Peyer's patch (tissue), 4 donors: ENCODE data around the gene PRG3.

ENCODE experiments used
- POLR2A ChIP-seq, 2 donors: fragments of 450-650 bp; IDR thresholded peaks; one replicate each; pipeline ENCODE4 v1.5.1; 2017; ENCODE audit warnings: antibody characterized with exemption in 2 of 2, mild to moderate bottlenecking in 2 of 2, moderate library complexity in 2 of 2
- TF ChIP-seq, protein P1 (sequence below), 6 experiments: fragments of 450-650 bp in 4 of 6; fragments of 200-600 bp in 2 of 6; sonication (generic) in 1 of 6; IDR thresholded peaks; one replicate each; pipeline ENCODE4 v1.5.1; 2017 to 2019; ENCODE audit warnings: antibody characterized with exemption in 6 of 6, mild to moderate bottlenecking in 3 of 6, moderate library complexity in 1 of 6

GRCh38 chr11:57370941-57371340, 10.0 kb downstream of the PRG3 start:
- TF ChIP-seq, protein P1, sequence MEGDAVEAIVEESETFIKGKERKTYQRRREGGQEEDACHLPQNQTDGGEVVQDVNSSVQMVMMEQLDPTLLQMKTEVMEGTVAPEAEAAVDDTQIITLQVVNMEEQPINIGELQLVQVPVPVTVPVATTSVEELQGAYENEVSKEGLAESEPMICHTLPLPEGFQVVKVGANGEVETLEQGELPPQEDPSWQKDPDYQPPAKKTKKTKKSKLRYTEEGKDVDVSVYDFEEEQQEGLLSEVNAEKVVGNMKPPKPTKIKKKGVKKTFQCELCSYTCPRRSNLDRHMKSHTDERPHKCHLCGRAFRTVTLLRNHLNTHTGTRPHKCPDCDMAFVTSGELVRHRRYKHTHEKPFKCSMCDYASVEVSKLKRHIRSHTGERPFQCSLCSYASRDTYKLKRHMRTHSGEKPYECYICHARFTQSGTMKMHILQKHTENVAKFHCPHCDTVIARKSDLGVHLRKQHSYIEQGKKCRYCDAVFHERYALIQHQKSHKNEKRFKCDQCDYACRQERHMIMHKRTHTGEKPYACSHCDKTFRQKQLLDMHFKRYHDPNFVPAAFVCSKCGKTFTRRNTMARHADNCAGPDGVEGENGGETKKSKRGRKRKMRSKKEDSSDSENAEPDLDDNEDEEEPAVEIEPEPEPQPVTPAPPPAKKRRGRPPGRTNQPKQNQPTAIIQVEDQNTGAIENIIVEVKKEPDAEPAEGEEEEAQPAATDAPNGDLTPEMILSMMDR (IDR thresholded peaks at IDR 0.05) = no peak
- no peak for TF ChIP-seq POLR2A (IDR thresholded peaks at IDR 0.05)
